H54 (cell line): Measurements from ENCODE around the gene FAM124A.

ENCODE experiments used
- DNase-seq: peaks from one replicate; pipeline ENCODE4 v3.0.0; 2011; ENCODE audit warnings: low spot score, mixed read lengths; ENCODE audit not compliant: insufficient read length
- FAIRE-seq: peaks from 3 replicates; lab custom pipeline; 2011; peaks lifted over from hg19 to GRCh38; lab: Jason Lieb, UNC
- POLR2A ChIP-seq: IDR thresholded peaks from 2 replicates; pipeline ENCODE4 v1.6.1; 2011; ENCODE audit warnings: low read depth, mild to moderate bottlenecking, low read length

FAM124A gene

DNA sequence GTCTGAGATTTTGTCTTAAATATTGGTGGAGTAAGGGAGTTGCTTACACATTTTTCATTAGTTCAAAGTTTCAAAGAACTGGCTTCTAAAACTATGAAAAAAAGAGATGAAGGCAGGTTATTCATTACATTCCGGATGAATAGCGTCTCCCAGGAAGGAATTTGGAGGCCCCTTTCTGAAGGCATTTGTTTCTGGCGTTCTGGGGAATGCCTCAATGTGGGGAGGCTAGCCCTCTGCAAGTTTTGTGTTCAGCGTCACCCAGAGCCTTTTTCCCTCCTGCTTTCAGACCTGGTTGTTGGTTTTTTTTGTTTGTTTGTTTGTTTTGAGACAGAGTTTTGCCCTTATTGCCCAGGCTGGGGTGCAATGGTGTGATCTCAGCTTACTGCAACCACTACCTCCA is 21.0 kb downstream of the FAM124A start:
- no peak for DNase-seq
- FAIRE-seq = no peak
- TF ChIP-seq POLR2A = no peak

DNA sequence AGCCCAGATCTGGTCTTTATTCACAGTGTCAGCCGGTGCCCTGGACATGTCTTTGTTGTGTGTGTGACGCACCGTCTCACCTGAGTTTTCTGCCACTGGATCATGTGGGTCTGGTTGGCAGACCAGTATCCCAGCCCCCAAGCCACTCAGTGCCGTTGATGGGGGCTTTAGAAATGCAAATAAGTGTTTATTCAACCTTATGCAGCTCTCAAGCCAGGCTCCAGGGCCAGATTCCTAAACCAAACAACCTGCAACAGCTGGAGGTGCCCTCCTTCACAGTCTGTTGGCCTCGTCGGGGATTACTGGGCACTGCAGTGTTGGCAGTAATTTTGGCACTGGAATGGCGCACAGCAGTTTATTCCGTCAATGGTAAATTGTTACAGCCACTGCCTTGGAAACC is 21.6 kb downstream of the FAM124A start:
- no peak for DNase-seq
- no peak for FAIRE-seq
- no peak for TF ChIP-seq POLR2A

DNA sequence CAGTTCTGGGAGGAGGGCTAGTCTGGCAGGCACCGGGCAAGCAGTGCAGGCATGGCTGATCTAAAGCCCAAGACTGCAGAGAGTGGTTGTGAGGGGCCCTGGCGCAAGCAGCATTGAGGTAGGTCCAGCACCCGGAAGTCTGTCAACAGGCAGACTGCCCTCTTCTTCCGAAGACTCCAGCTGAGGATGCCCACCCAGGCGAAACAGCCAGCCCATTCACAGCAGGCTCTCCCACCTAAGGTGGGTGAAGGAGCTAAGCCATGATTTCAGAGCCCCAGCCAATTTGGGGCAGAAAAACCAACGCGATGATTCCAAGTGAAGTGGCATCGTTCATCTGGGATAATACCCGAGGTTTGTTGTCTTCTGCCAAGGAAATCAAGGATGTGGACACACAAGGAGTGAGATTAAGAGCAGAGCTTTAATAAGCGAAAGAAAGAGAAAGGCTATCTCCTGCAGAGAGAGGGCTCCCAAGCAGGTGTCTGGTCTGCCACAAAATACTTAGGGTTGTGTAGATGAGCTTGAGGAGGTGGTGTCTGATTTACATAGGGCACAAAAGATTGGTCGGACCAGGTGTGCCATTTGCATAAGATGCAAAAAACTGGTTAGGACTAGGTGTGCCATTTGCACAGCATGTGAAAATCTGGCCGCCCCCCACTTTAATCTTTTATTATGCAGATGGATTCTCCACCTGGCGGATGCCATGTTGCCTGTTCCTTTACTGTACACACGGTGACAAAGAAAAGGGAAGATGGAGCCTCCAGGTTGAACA is 22.6 kb downstream of the FAM124A start:
- TF ChIP-seq POLR2A = no peak
- DNase-seq = no peak
- no peak for FAIRE-seq

DNA sequence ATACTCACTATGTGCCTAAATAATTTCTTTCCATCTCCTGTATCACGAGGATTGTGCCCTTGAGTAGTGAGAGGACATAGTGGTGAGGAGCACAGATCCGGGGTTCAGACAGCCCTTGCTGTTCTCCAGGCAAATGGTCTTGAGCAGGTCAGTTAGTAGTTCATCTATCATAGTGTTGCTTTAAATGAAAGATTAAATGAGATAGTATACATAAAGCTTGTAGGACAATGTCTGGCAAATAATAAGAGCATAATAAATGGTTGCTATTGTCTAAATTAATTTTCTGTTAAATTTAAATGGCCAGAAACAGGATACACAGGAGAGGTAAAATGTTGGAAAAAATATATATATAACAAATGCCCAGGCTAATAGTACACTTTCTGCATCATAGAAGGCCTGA is 23.4 kb downstream of the FAM124A start:
- FAIRE-seq = no peak
- no peak for DNase-seq
- no peak for TF ChIP-seq POLR2A

DNA sequence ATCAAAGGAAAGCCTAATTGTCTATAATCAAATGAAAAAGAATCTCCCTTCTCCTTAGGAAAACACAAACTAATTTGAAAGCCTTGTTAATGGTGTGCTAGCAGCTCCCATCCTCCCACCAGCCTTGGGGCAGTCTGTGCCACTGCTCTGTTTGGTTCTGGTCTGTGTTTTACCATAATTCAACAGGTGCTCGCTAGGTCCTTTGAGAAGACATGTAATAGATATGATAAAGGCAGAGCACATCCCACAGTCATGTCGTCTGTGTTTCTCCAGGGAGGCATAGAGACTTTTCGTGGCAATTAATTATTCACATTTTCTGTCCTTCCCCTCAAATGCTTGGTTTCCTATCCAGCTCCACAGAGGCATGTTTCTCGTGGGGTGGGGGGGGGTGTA is 23.8 kb downstream of the FAM124A start:
- no peak for TF ChIP-seq POLR2A
- FAIRE-seq (no peak), DNase-seq (no peak)

DNA sequence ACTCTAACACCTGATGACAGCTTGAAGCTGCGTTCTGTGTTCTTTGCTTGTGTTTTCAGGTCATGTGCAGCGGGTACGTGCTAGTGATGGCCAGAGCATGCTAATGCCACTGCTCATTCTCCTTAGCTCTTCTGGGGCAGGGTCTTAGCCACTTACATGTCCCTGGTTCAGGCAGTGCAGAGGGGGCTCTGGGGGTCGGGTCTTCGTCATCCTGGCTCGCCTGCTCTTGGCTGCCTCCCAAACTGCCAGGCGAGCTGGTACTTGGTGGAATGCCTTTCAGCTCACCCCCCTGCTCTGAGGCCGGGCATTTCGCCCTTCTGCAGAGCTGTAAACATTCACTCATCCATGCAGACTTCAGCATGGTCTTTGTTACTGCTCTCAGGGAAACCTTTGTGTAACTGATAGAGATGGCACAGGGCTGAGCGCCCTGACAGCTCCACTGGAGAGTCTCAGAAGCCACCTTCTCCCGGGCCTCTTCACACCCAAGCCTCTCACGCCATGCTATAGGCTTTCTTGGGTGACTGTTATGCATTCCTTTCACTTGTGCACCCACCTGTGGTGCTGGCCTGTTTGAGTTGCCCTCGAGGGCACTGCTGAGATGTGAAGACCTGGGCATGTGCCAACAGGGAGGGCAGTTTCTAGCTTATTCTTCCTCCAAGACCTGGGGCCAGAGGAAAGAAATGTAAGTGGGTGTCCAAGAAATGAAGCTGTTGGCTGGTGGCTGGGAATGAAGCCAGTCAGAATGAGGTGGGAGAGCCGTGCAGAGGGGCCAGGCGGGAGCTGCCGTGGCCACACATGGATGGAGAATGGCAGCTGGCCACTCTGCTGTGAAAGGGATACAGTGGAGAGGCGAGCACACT is 24.4 kb downstream of the FAM124A start:
- TF ChIP-seq POLR2A = no peak
- FAIRE-seq (no peak), DNase-seq (no peak)

DNA sequence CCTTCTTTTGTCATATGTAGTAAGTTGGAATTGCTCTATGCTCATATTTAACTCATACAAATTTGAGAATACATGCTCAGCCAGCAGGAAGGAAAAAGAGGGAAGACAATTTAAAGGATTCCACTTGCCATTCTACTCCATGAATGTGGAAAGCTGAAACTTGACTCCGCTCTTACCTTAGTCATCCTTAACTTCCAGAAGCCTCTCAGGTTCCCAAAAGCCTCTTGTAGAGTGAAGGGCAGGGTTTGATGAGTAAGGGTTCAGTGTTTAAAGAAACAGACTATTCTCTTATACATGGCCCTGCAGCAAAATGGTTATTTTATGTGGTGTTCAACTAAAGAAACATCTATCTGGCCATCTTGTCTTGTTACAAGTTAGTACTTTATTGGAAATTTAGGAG is 27.1 kb downstream of the FAM124A start:
- TF ChIP-seq POLR2A = no peak
- DNase-seq (no peak), FAIRE-seq (no peak)

DNA sequence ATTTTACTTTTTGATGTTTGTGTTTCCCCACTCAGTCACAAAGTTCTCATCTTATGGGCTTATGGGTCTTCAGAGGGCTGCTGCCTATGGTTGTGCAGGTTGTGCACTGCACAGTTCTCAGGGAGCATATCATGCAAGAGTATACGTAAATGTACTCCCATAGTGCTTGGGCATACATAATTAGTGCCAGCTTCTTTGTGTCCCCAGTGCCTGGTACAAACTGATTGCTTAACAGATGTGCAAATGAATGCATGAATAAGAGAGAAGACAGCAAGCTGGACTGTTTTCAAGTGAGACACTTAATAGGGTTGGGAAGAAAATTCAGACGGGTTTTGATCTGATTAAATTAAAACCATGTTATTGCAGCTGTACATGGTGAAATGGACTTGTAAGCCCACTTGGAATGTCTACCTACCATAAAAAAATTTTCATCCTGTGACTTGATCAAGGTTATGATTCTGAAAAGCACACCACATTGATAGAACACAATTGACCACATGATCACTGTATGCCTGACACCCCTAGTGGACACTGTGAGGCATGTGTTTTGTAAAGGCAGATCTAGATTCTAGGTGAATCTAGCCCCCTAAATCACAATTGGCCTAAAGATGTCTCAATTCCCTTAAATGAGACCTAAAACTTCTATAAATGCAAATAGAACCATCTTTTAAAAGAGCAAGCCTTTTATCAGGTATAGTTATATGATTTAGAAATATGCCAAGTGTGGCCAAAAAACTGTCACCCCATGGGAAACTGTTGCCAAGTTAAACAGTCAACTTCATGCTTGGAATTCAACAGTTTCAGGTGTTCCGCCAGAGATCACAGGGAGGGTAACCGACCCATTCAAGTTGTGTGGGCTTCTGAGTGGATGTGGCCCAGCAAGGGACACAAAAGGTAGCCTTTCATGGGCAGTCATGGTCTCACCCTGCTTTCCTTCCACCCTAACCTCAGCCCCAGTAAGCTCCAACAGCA is 27.9 kb downstream of the FAM124A start:
- FAIRE-seq (no peak), DNase-seq (peak; percentile 26)
- TF ChIP-seq POLR2A = no peak

DNA sequence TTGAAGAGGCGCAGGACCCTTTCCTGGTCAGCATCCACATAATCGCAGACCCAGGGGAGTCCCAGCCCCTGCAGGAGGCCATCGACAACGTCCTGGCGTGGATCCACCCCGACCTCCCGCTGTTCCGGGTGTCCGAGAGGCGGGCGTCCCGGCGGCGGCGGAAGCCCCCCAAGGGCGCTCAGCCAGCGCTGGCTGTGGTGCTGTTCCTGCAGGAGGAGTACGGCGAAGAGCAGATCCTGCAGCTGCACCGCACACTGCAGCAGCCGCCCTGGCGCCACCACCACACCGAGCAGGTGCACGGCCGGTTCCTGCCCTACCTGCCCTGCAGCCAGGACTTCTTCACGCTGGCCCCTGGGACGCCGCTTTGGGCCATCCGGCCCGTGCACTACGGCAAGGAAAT is 29.3 kb downstream of the FAM124A start:
- DNase-seq (no peak), FAIRE-seq (no peak)
- no peak for TF ChIP-seq POLR2A

DNA sequence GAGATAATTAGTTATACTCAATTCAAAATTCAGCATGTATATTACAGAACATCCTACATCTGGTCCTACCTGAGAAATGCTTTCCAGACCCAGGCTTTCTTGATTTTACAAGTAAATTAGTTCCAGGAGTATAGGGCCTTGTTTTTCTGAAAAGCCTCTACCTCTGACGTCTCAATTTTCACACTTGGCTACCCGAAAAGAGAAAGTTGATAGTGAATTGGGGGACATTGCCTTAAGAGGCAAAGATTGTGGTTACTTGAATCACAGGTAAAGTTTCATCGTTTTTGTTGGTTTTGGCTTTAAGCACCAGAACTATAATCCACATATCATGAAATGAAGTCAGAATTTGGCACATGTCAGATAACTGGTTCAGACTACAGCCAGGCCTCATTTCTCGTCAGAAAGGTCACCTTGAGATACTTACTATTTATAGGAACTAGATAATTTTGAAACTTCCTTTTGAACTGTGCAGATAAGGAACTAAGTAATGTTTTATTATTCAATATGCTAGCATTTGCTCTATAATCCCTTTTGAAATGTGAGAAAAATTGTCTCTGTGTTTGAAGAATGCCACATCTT is 30.8 kb downstream of the FAM124A start:
- DNase-seq (no peak), FAIRE-seq (no peak)
- no peak for TF ChIP-seq POLR2A

DNA sequence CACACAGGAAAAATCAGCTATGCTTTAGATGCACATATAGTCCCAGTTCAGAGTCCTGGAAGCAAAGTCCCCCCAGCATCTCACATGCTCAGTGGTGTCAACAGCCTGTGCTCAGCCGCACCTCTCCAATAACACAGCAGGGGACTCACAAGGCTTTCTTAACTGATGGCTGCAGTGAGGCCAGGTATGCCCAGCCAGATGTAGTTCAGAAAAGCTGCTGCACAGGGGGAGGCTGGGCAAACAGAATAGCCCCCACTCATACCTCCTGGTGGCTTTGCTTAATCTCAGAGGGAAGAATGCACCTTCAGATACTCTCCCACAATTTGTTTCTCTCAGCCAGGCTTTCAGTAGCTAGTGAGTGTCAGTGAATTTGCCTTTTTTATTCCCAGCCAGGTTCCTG is 33.4 kb downstream of the FAM124A start:
- no peak for DNase-seq
- FAIRE-seq = no peak
- TF ChIP-seq POLR2A = no peak

DNA sequence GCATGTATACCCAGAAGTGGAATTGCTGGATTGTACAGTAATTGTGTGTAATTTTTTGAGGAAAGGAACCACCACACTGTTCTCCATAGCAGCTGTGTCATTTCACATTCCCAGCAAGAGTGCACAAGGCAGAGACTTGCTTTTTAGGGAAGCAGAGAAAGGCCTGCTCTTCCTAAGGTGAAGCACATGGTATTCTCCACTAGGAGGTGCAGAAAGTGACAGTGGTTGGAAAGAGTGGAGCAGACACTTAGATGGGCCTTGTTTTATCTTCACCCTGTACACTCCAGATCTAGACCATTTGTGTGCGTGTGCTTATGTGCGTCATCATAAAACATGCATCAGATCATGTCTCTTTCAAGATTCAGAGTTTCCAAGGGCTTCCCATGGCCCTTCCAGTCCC is 35.0 kb downstream of the FAM124A start:
- FAIRE-seq (no peak), DNase-seq (no peak)
- TF ChIP-seq POLR2A = no peak
